ENCODE results near the gene SENP5.

Gene SENP5

GRCh38 chr3:196969660-196970546 lies 102.2 kb downstream of the SENP5 start:
- DNase-seq: no peak

DNA sequence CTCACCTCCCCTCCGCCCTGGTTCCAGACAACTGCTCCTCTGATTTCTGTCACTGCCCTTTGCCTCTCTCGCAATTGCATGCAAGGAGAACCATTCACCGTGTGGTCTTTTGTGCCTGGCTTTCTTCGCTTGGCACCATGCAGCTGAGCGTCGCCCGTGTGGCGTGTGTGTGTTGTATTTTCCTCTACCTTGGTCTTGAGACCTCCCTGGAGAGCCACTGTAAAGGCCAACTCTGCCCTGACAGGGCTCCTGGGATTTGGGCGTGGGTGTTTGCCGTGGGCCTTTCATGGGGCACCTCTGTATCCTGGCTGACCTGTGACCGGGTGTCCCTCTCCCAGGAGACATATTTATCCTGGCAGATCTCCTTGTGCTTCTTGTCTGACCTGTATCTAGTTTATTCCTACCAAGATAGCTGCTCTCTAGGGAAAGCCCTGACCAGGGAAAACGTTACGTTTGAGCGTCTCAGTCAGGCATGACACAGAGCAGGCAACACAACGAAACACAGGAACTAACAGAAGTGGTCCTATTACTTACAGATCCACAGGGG lies 102.9 kb downstream of the SENP5 start:
- DNase-seq: no peak

DNA sequence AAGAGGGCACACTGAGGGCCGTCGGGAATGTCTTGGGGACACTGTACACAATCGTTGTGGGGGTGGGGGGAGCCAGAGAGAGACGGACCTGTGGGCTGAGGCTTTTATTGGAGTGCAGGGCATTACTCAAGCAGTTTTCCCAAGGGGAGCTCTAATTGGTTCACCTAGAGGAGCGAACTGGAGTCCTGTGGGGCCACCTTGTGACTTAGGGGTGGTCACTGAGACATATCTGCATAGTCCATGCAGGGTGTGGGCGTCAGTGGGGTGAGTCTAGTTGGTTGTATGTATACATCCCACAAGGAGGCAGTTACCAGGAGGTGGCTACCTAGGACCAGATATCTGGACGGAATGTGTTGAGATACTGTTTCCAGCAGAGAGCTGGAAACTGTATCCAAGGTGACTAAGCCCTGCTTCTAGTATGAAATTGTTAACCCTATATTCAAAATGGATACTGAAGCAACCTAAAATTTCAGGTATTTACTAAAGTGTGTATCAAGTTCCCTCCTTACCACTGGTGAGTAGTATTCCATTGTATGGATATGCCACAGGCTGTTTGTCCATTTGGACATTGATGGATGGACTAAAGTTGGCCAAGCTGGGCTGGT lies 103.5 kb downstream of the SENP5 start:
- no peak for DNase-seq

DNA sequence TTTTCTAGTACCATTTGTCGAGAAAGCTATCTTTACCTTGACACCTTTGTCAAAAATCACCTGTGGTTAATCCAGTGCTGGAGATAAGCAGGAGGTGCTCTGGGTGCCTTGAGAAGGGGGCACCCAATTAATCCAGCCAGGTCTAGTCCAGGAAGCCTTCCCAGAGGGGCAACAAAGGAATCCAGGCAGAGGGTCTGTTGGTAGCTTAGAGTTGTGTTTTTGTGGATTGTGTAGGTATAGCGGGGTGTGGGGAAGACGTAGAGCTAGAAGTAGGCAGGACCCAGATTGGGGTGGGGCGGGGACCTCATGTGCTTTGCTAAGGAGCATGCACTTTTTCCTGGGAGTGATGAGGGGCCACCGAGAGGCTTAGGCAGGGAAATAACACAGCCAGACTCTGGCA lies 106.9 kb downstream of the SENP5 start:
- DNase-seq: no peak

DNA sequence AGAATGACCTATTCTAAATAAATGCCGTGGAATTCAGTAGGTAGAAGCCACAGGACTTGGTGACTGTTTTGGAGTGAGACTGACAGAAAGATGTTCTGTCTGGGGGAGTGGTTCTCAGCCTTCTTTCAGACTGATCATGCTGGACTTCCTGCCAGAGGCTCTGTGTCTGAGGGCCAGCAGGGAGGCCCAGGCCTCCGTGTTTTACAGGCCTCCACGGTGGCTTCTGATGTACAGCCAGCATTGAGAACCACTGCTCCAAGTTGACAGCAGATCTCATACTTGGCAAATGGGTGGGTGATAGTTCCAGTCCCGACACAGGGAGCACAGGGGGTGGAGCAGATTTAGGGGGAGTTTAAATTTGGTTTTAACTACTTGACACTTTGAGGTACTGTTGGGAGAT lies 107.6 kb downstream of the SENP5 start:
- DNase-seq: no peak

- no peak for DNase-seq
Observed at GRCh38 chr3:196976941-196977340, 109.2 kb downstream of the SENP5 start.

- no peak for DNase-seq
Observed at GRCh38 chr3:196979545-196979944, 111.8 kb downstream of the SENP5 start.

DNA sequence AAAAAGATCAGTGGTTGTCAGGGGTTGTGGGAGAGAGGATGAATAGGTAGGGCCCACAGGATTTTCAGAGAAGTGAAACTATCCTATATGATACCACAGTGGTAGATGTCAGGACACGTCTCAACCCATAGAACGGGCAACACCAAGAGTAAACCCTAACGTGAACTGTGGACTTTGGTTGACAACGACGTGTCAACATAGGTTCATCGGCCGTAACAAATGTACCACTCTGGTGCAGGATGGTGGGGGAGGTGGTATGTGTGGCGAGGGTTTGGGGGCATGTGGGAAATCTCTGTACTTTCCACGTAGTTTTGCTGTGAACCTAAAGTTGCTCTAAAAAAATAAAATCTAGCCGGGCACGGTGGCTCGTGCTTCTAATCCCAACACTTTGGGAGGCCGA lies 113.9 kb downstream of the SENP5 start:
- DNase-seq: no peak

DNA sequence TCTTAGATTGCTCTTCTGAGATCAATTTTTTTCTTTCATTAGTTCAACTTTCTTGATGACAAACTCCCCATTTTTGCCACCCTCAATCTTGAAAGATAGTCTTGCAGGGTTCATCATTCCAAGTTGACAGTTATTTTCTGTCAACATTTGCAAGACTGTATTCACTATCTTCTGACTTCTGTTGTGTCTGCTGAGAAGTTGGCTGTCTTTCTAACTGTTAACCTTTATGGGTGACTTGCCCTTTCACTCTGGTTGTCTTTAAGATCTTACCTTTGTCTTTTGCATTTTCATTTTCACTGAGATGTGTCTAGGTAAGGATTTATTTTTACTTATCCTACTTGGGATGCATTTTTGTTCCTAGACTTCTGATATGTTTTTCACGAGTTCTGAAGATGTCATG lies 115.5 kb downstream of the SENP5 start:
- no peak for DNase-seq

All from SHP77 (cell line).